A549 (cell line): ENCODE data around the gene WNT2. TPM values are rescaled to one million over a fixed set of nuclear protein-coding genes. Genes with fewer than 3 reads are reported as not detected.

Experiments
- ATAC-seq, 2 experiments: fragments of 200-7000 bp in 1 of 2; fragments of >200 bp in 1 of 2; cut with Nextera tagmentation in 1 of 2; cut with Tn5 transposase in 1 of 2; 3 replicates each; pipeline versions ENCODE4 v1.8.0 to v1.9.1; 2018 to 2020; ENCODE audit warnings: mild to moderate bottlenecking in 1 of 2, moderate library complexity in 1 of 2
- CTCF ChIA-PET: fragments of 300-600 bp; sonication (Branson Sonifier 250); formaldehyde crosslinking; extraction: SDS; loops from one replicate; lab custom pipeline; 2021; ENCODE audit warnings: antibody characterized with exemption, inconsistent platforms; lab: Yijun Ruan, JAX
- POLR2A ChIA-PET: fragments of 350-600 bp; formaldehyde crosslinking; extraction: SDS; loops from one replicate; lab custom pipeline; 2021; ENCODE audit warnings: antibody characterized with exemption, inconsistent platforms; lab: Yijun Ruan, JAX
- DNase-seq, 2 experiments: peaks; one replicate each; pipeline versions ENCODE4 v3.0.0 to v3.0.0-alpha.2; 2011 to 2016; ENCODE audit warnings: low read depth in 1 of 2, low spot score in 1 of 2
- FAIRE-seq: peaks from 2 replicates; lab custom pipeline; 2011; peaks lifted over from hg19 to GRCh38; lab: Jason Lieb, UNC
- H3K27ac ChIP-seq, 2 experiments: fragments of >200 bp; sonication (Bioruptor Twin); formaldehyde crosslinking; 3 replicates each; pipeline ENCODE4 v1.5.1; 2016 to 2017
- H3K4me1 ChIP-seq: fragments of >200 bp; sonication (Bioruptor Twin); formaldehyde crosslinking; 3 replicates; pipeline ENCODE4 v1.6.1; 2016
- H3K4me2 ChIP-seq: fragments of >200 bp; sonication (Bioruptor Twin); formaldehyde crosslinking; 3 replicates; pipeline ENCODE4 v1.6.1; 2016
- H3K4me3 ChIP-seq: fragments of >200 bp; sonication (Bioruptor Twin); formaldehyde crosslinking; 3 replicates; pipeline ENCODE4 v1.5.1; 2016
- H3K9me3 ChIP-seq: fragments of >200 bp; sonication (Bioruptor Twin); formaldehyde crosslinking; 3 replicates; pipeline ENCODE4 v1.6.1; 2016
- EHF ChIP-seq: fragments of 250-450 bp; sonication (Bioruptor Pico); IDR thresholded peaks from 2 replicates; pipeline ENCODE4 v1.5.0; 2020; ENCODE audit warnings: mild to moderate bottlenecking
- ELK1 ChIP-seq: fragments of 150-350 bp; IDR thresholded peaks from 2 replicates; pipeline ENCODE4 v1.6.1; 2014; ENCODE audit warnings: low read depth, mild to moderate bottlenecking, low read length
- ESRRA ChIP-seq: fragments of 150-350 bp; IDR thresholded peaks from 2 replicates; pipeline ENCODE4 v1.6.1; 2014; ENCODE audit warnings: mild to moderate bottlenecking, low read length, borderline replicate concordance
- FOSB ChIP-seq: fragments of 250-450 bp; sonication (Bioruptor Pico); IDR thresholded peaks from 2 replicates; pipeline ENCODE4 v1.5.0; 2020; ENCODE audit warnings: mild to moderate bottlenecking, moderate library complexity
- FOXS1 ChIP-seq: fragments of 250-450 bp; sonication (Bioruptor Pico); IDR thresholded peaks from 2 replicates; pipeline ENCODE4 v1.5.0; 2020; ENCODE audit warnings: mild to moderate bottlenecking, moderate library complexity
- HOXB13 ChIP-seq: fragments of 250-450 bp; sonication (Bioruptor Pico); IDR thresholded peaks from 2 replicates; pipeline ENCODE4 v1.5.0; 2020; ENCODE audit warnings: low read depth, mild to moderate bottlenecking, moderate library complexity
- HOXB5 ChIP-seq: fragments of 250-450 bp; sonication (Bioruptor Pico); IDR thresholded peaks from 2 replicates; pipeline ENCODE4 v1.5.0; 2020; ENCODE audit warnings: mild to moderate bottlenecking, moderate library complexity
- JUN ChIP-seq, 2 experiments: fragments of >200 bp; sonication (Bioruptor Twin); formaldehyde crosslinking; IDR thresholded peaks; 2 replicates in 1 of 2; 3 replicates in 1 of 2; pipeline ENCODE4 v1.6.1; 2016 to 2017
- JUNB ChIP-seq: fragments of >200 bp; sonication (Bioruptor Twin); formaldehyde crosslinking; IDR thresholded peaks from 2 replicates; pipeline ENCODE4 v1.6.1; 2016
- MAZ ChIP-seq: fragments of 150-350 bp; IDR thresholded peaks from 2 replicates; pipeline ENCODE4 v1.6.1; 2014; ENCODE audit warnings: antibody characterized with exemption, low read depth, low read length, borderline replicate concordance
- NFE2L2 ChIP-seq: fragments of 150-350 bp; conservative IDR thresholded peaks from 2 replicates; pipeline ENCODE4 v1.6.1; 2014; ENCODE audit warnings: low read length
- NR3C1 ChIP-seq: fragments of >200 bp; sonication (Bioruptor Twin); formaldehyde crosslinking; IDR thresholded peaks from 3 replicates; pipeline ENCODE4 v1.6.1; 2017
- PHF8 ChIP-seq: fragments of 200-600 bp; sonication (generic); IDR thresholded peaks from 2 replicates; pipeline ENCODE4 v1.6.1; 2016; ENCODE audit warnings: low read depth, mild to moderate bottlenecking, antibody characterized with exemption, moderate library complexity, borderline replicate concordance
- RCOR1 ChIP-seq: fragments of 150-350 bp; IDR thresholded peaks from 2 replicates; pipeline ENCODE4 v1.6.1; 2014; ENCODE audit warnings: antibody characterized with exemption, low read length, low read depth
- REST ChIP-seq: fragments of 200-600 bp; sonication (generic); IDR thresholded peaks from 2 replicates; pipeline ENCODE4 v1.6.1; 2016; ENCODE audit warnings: antibody characterized with exemption, mild to moderate bottlenecking, moderate library complexity
- RFX5 ChIP-seq: fragments of 450-650 bp; IDR thresholded peaks from 2 replicates; pipeline ENCODE4 v1.7.1; 2014; ENCODE audit warnings: antibody characterized with exemption, mild to moderate bottlenecking, moderate library complexity
- RNF2 ChIP-seq: fragments of 200-600 bp; sonication (generic); IDR thresholded peaks from 2 replicates; pipeline ENCODE4 v1.6.1; 2016; ENCODE audit warnings: low read depth, mild to moderate bottlenecking, antibody characterized with exemption, moderate library complexity, borderline replicate concordance
- SREBF2 ChIP-seq: fragments of 450-650 bp; IDR thresholded peaks from 2 replicates; pipeline ENCODE4 v1.6.1; 2014; ENCODE audit warnings: mild to moderate bottlenecking, moderate library complexity
- TP53 ChIP-seq: fragments of 250-450 bp; sonication (Bioruptor Pico); IDR thresholded peaks from 2 replicates; pipeline ENCODE4 v1.5.0; 2021; ENCODE audit warnings: mild to moderate bottlenecking, moderate library complexity
- ZNF302 ChIP-seq: fragments of 250-450 bp; sonication (Bioruptor Pico); IDR thresholded peaks from 2 replicates; pipeline ENCODE4 v1.9.0; 2021; ENCODE audit warnings: inconsistent platforms, mild to moderate bottlenecking, moderate library complexity
- WGBS: methylation state at CpG from one replicate; pipeline ENCODE4 v1.1.6; 2017; ENCODE audit errors: missing lambda C conversion rate; 5-methylcytosine and 5-hydroxymethylcytosine counted together
- polyA plus RNA-seq, 4 experiments: library from polyadenylated mRNA; depleted of rRNA in 3 of 4; stranded (reverse); fragments of >200 nt; fragmentation: RNase III in 1 of 4; extraction: RNeasy Plus Mini Kit Qiagen cat#74134 plus additional on column Dnase treatment in 1 of 4; gene quantifications; 2 replicates in 3 of 4; 3 replicates in 1 of 4; pipeline ENCODE4 v1.2.3, GENCODE V29; 2011 to 2017
- TF ChIP-seq, protein P1 (sequence below): IDR thresholded peaks from 2 replicates; pipeline ENCODE4 v1.6.1; 2012

Gene WNT2
- polyA plus RNA-seq, 2 of the 4 experiments (the other 2 are of a cell fraction), result not detected

DNA sequence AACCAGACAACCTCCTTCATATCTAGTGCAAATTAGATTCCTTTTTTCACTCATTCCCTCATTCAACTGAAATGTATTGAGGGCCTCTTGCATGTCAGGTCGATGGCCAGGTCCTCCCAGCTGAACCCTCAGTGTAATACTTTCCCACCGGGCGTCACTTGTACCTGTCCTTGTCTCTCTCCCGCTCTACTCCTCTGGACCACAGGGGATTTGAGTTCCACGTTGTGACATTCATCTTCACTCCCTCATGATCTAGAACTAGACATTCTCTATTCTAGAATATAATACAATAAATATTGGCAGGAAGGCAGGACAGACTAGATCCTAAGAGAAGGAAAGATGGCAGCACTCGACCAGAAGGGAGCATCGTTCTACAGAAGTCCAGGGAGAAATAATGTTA lies 83.9 kb downstream of the WNT2 start:
- Histone ChIP-seq H3K9me3 (peaks cover 13% of the 10 kb centered on the region; the same call in 2 of the 3 replicates), H3K4me1 (no peaks in the 10 kb centered on the region), H3K4me3 (no peak overlapping the region), H3K4me2 (no peak overlapping the region), H3K27ac (no peak overlapping the region)
- POLR2A ChIA-PET, result no interaction called here
- ATAC-seq, result no peak
- FAIRE-seq, result no peak
- no peak for DNase-seq
- 53% methylated on average over 7 of the region's 7 CpGs for WGBS
- CTCF ChIA-PET, result interaction anchor here (2.7 kb wide), 1 partner anchor 11 kb away, joined by 8 read pairs; no protein-coding TSS in a partner anchor
- TF ChIP-seq NFE2L2 (no peak), PHF8 (no peak), MAZ (no peak), HOXB5 (CRISPR knock-in tag) (no peak), NR3C1 (no peak), ESRRA (no peak)

DNA sequence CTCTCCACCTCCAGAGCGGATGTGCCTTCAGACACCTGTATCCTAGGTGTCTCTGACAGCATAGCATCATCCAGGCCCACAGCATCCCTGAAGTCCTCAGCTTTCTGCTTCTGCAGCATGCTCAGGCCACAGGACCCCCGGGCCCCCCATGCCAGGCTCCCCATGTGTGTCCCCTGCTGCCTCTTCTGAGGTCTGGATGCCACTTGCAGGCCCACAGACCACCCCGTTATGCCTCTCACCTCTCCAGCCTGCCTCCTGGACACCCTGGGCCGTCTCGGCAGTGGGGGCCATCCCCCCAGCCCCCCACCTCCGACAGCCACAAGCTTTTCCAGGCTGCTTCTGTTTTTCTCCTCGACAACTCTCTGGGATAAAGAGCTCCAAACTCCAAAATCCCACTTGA lies 84.4 kb downstream of the WNT2 start:
- WGBS, result 36% methylated on average over 7 of the region's 7 CpGs
- H3K9me3 ChIP-seq, result peaks cover 13% of the 10 kb centered on the region; the same call in 2 of the 3 replicates
- DNase-seq (no peak), ATAC-seq (no peak), FAIRE-seq (no peak)
- H3K4me3 ChIP-seq, result no peak overlapping the region
- H3K27ac ChIP-seq, result no peak overlapping the region
- no peaks in the 10 kb centered on the region for H3K4me1 ChIP-seq
- CTCF ChIA-PET, result no interaction called here
- POLR2A ChIA-PET, result no interaction called here
- H3K4me2 ChIP-seq, result no peak overlapping the region
- no peak for TF ChIP-seq JUN (IDR thresholded peaks at IDR 0.05)
- TF ChIP-seq RCOR1, result no peak

DNA sequence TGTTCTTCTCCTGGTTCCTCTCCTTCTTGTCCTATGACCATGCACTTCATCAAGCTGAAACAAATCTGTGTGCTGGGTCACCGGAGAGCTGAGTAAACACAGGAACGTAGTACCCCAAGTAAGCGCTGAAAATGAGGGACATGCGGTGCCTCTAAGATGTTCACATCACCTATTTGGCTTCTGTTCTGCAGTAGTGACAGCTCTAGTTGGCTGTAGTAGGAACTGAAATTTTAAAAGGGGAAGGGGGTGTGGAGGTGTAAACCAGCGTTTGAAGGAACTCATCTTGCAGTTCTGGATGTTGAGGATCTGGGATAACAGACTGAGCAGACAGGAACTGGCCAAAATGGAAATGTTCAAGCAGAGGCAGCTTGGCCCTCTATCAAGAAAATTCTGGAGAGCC lies 85.2 kb downstream of the WNT2 start:
- FAIRE-seq (no peak), DNase-seq (no peak), ATAC-seq (no peak)
- Histone ChIP-seq H3K4me1 (no peaks in the 10 kb centered on the region), H3K27ac (no peak overlapping the region), H3K9me3 (peaks cover 13% of the 10 kb centered on the region; the same call in 2 of the 3 replicates), H3K4me3 (no peak overlapping the region), H3K4me2 (no peak overlapping the region)
- TF ChIP-seq EHF (CRISPR knock-in tag) (no peak), ELK1 (no peak), SREBF2 (no peak), NR3C1 (no peak), FOSB (CRISPR knock-in tag) (no peak), HOXB13 (CRISPR knock-in tag) (no peak), TP53 (no peak), FOXS1 (CRISPR knock-in tag) (no peak), REST (no peak), JUN (IDR thresholded peaks at IDR 0.05) (no peak), RNF2 (no peak), ZNF302 (no peak), JUNB (no peak), RFX5 (no peak), HOXB5 (CRISPR knock-in tag) (no peak)
- TF ChIP-seq, protein P1, sequence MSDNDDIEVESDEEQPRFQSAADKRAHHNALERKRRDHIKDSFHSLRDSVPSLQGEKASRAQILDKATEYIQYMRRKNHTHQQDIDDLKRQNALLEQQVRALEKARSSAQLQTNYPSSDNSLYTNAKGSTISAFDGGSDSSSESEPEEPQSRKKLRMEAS, result no peak
- WGBS, result 50% methylated on average over 5 of the region's 5 CpGs
- POLR2A ChIA-PET, result no interaction called here
- CTCF ChIA-PET, result no interaction called here
